Mesendoderm (in vitro differentiated cells): ENCODE data around the gene CCL3.

Experiments used
- DNase-seq: peaks from one replicate; pipeline ENCODE4 v3.0.0; 2013
- H2AK5ac ChIP-seq: 2 replicates; pipeline ENCODE4 v1.6.1; 2013; ENCODE audit warnings: low read length, inconsistent platforms
- H2BK120ac ChIP-seq: 2 replicates; pipeline ENCODE4 v1.6.1; 2013; ENCODE audit warnings: low read depth, mild to moderate bottlenecking, low read length, moderate library complexity, mixed read lengths
- H2BK15ac ChIP-seq: replicated peaks from 2 replicates; pipeline ENCODE4 v1.6.1; 2013; ENCODE audit warnings: low read depth, mild to moderate bottlenecking, moderate library complexity
- H2BK5ac ChIP-seq: 2 replicates; pipeline ENCODE4 v1.6.1; 2013; ENCODE audit warnings: low read length, inconsistent platforms
- H3K18ac ChIP-seq: 2 replicates; pipeline ENCODE4 v1.6.1; 2013; ENCODE audit warnings: mild to moderate bottlenecking, low read length, mixed read lengths
- H3K23ac ChIP-seq: one replicate; pipeline ENCODE4 v1.6.1; 2013; ENCODE audit warnings: low read length
- H3K27ac ChIP-seq: 2 replicates; pipeline ENCODE4 v1.5.1; 2013; ENCODE audit warnings: low read depth, mild to moderate bottlenecking, inconsistent platforms, low read length, moderate library complexity
- H3K27me3 ChIP-seq: 2 replicates; pipeline ENCODE4 v1.6.1; 2013; ENCODE audit warnings: low read length, control low read depth, mild to moderate bottlenecking, inconsistent platforms; ENCODE audit not compliant: insufficient read depth, poor library complexity
- H3K36me3 ChIP-seq: 2 replicates; pipeline ENCODE4 v1.6.1; 2013; ENCODE audit warnings: low read length, inconsistent platforms; ENCODE audit not compliant: control insufficient read depth, insufficient read depth
- H3K4ac ChIP-seq: one replicate; pipeline ENCODE4 v1.6.1; 2013; ENCODE audit warnings: low read depth, mild to moderate bottlenecking, low read length, moderate library complexity
- H3K4me1 ChIP-seq: 2 replicates; pipeline ENCODE4 v1.6.1; 2013; ENCODE audit warnings: low read depth, low read length, inconsistent platforms; ENCODE audit not compliant: control insufficient read depth
- H3K4me2 ChIP-seq: 2 replicates; pipeline ENCODE4 v1.6.1; 2013; ENCODE audit warnings: low read length
- H3K4me3 ChIP-seq: 2 replicates; pipeline ENCODE4 v1.5.1; 2013; ENCODE audit warnings: mild to moderate bottlenecking, low read length
- H3K56ac ChIP-seq: one replicate; pipeline ENCODE4 v1.6.1; 2013; ENCODE audit warnings: low read length
- H3K79me1 ChIP-seq: 2 replicates; pipeline ENCODE4 v1.6.1; 2013; ENCODE audit warnings: low read length, inconsistent platforms
- H3K79me2 ChIP-seq: 2 replicates; pipeline ENCODE4 v1.6.1; 2013; ENCODE audit warnings: mild to moderate bottlenecking, low read length; ENCODE audit not compliant: control insufficient read depth, insufficient read depth
- H3K9ac ChIP-seq: 2 replicates; pipeline ENCODE4 v1.6.1; 2013; ENCODE audit warnings: low read length, inconsistent platforms
- H4K5ac ChIP-seq: one replicate; pipeline ENCODE4 v1.6.1; 2013; ENCODE audit warnings: low read length
- H4K8ac ChIP-seq: one replicate; pipeline ENCODE4 v1.6.1; 2013; ENCODE audit warnings: low read depth, mild to moderate bottlenecking, control low read depth, low read length, moderate library complexity
- WGBS: extraction: QIAGEN DNeasy Blood & Tissue Kit; methylation state at CpG from one replicate; pipeline ENCODE4 v1.1.7; 2013; ENCODE audit warnings: low lambda C conversion rate, missing lambda C conversion rate; ENCODE audit not compliant: insufficient coverage; ENCODE audit errors: extremely low coverage; 5-methylcytosine and 5-hydroxymethylcytosine counted together

The CCL3 gene

DNA sequence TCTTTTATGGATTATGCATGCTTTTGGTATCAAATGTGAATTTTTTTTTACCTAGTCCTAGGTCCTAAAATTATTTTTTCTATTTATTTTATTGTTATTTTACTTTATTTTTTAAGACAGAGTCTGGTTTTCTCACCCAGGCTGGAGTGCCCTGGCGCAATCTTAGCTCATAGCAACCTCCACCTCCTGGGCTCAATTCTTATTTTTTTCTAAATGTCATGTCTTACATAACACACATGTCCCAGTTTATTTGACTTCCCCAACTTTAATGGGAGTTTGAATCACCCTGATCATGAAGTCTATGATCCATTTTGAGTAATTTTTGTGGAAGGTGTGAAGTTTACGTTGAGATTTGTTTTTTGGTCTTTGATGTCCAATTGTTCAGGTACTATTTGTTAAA, 29.1 kb downstream of the CCL3 start:
- Histone ChIP-seq H2BK120ac (no peak overlapping the region), H3K9ac (no peak overlapping the region)

DNA sequence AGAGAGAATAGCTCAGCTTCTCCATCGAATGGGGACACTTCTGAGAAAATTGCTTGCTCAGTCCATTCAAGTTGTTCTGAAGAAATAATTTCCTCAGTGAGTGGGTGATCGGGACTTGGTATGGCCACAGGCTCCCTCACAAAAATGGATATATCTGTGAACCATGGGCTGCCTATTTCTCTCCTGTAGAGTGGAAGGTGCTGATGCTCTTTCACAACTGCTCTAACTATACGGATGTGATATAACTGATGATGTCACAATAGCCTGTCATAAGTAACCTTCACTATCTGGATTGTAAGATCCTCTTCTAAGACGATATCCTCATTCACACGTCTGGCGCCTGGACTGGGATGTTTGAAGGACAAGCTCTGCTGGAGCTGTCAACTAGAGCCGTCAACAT, 30.5 kb downstream of the CCL3 start:
- Histone ChIP-seq H4K5ac (no peak overlapping the region), H3K27ac (no peak overlapping the region), H3K4me1 (no peaks in the 10 kb centered on the region), H3K4me3 (no peak overlapping the region), H3K79me1 (no peaks in the 10 kb centered on the region), H3K23ac (no peak overlapping the region), H3K4ac (no peak overlapping the region), H4K8ac (no peak overlapping the region), H3K36me3 (no peaks in the 10 kb centered on the region), H2BK15ac (no peak overlapping the region), H2BK120ac (no peak overlapping the region), H3K9ac (no peak overlapping the region), H3K4me2 (no peak overlapping the region), H2AK5ac (no peak overlapping the region), H3K56ac (no peak overlapping the region), H3K79me2 (no peaks in the 10 kb centered on the region), H3K27me3 (no peaks in the 10 kb centered on the region), H3K18ac (no peak overlapping the region), H2BK5ac (no peak overlapping the region)
- no CpG with 5 or more reads among the region's 7 CpGs for WGBS
- DNase-seq = no peak

More for the DNA sequence above, 29.1 kb downstream of the CCL3 start:
- Histone ChIP-seq H3K4me2 (no peak overlapping the region), H2BK15ac (no peak overlapping the region), H3K23ac (no peak overlapping the region), H3K18ac (no peak overlapping the region), H2AK5ac (no peak overlapping the region), H3K79me2 (no peaks in the 10 kb centered on the region), H2BK5ac (no peak overlapping the region), H3K27ac (no peak overlapping the region), H4K8ac (no peak overlapping the region), H3K4me3 (no peak overlapping the region), H4K5ac (no peak overlapping the region), H3K36me3 (no peaks in the 10 kb centered on the region), H3K4ac (no peak overlapping the region), H3K79me1 (no peaks in the 10 kb centered on the region), H3K56ac (no peak overlapping the region), H3K4me1 (no peaks in the 10 kb centered on the region), H3K27me3 (no peaks in the 10 kb centered on the region)
- WGBS = 100% methylated on average over 1 of the region's 2 CpGs
- no peak for DNase-seq

DNA sequence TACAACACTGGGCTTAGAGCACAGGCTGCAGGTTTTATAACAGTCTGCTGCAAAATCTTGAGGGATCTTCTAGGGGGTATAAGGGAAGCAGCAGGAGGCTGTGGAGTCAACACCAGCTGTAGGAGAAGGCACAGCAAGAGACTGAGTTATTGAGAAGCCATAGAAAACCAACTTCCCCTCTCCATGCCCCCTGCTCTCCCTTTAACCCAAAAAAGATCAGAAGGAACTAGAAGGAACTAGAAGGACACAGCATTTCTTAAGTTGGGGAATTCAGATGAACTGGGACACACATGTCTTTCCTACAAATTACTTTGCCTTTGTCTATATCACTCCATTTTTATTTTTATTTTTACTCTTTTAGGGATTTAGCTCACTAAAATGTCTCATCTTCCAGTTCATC, 32.0 kb downstream of the CCL3 start:
- Histone ChIP-seq H4K5ac (no peak overlapping the region), H3K4ac (no peak overlapping the region), H3K27me3 (no peaks in the 10 kb centered on the region), H2BK120ac (no peak overlapping the region), H3K79me1 (no peaks in the 10 kb centered on the region), H3K4me2 (no peak overlapping the region), H3K36me3 (no peaks in the 10 kb centered on the region), H3K9ac (no peak overlapping the region), H2BK5ac (no peak overlapping the region), H3K23ac (no peak overlapping the region), H3K56ac (no peak overlapping the region), H2AK5ac (no peak overlapping the region), H3K4me3 (no peak overlapping the region), H3K79me2 (no peaks in the 10 kb centered on the region), H4K8ac (no peak overlapping the region), H3K18ac (no peak overlapping the region), H3K4me1 (no peaks in the 10 kb centered on the region), H3K27ac (no peak overlapping the region), H2BK15ac (no peak overlapping the region)
- no peak for DNase-seq

DNA sequence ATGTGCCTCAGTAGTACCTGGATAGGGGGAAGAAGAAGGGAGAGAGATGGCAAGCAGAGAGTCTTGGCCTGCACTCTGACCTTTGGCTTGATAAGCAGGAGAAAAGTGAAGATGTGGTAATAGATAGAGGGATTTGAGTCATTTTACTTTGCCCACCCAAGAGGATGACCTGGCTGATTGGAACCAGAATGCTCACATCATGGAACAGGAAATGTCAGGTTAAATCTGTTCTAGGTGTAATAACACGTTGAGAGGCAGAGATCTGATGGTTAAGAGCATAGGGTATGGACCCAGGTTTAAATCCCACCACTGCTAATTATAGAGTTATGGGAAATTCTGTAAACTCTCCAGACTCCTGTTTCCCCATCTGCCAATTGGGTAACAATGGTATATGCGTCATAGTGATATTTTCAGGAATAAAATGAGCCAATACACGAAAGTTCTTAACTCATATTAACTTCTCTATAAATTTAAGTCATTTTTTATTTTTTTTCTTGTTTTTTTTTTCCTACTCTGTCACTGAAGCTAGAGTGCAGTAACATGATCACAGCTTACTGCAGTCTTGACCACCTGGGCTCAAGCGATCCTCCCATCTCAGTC, 33.9 kb downstream of the CCL3 start:
- H3K27ac ChIP-seq = no peak overlapping the region
- no CpG with 5 or more reads among the region's 4 CpGs for WGBS
- no peak overlapping the region for H3K9ac ChIP-seq
- H2BK120ac ChIP-seq = no peak overlapping the region
- H3K36me3 ChIP-seq = no peaks in the 10 kb centered on the region
- H3K4me1 ChIP-seq = no peaks in the 10 kb centered on the region
- H3K79me2 ChIP-seq = no peaks in the 10 kb centered on the region
- H2BK15ac ChIP-seq = no peak overlapping the region
- no peak overlapping the region for H2BK5ac ChIP-seq
- no peak overlapping the region for H3K4ac ChIP-seq
- no peaks in the 10 kb centered on the region for H3K79me1 ChIP-seq
- no peak overlapping the region for H4K8ac ChIP-seq
- H3K4me3 ChIP-seq = no peak overlapping the region
- no peak overlapping the region for H2AK5ac ChIP-seq
- no peak overlapping the region for H4K5ac ChIP-seq
- no peak overlapping the region for H3K4me2 ChIP-seq
- DNase-seq = no peak
- H3K23ac ChIP-seq = no peak overlapping the region
- H3K18ac ChIP-seq = no peak overlapping the region
- no peak overlapping the region for H3K56ac ChIP-seq
- no peaks in the 10 kb centered on the region for H3K27me3 ChIP-seq

DNA sequence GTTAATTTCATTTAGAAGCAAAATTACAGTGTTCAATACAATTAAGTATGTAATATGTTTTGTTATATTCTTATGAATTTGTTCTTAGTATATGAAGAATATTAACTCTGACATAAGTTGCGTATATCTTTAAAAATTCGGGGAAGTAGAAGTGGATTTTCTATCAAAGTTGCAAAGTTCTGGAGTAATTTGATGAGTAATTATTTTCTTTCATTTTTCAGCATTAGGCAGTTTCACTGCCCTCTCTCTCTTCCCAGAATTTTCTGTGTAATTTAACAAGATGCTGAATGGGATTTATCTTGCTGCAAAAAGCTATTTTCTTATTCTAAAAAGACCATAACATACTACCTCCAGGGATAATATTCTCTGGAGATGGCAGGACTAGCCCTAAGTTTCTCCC, 34.8 kb downstream of the CCL3 start:
- Histone ChIP-seq H2AK5ac (no peak overlapping the region), H3K36me3 (no peaks in the 10 kb centered on the region), H4K8ac (no peak overlapping the region), H3K18ac (no peak overlapping the region), H2BK5ac (no peak overlapping the region), H3K27me3 (no peaks in the 10 kb centered on the region), H3K79me1 (no peaks in the 10 kb centered on the region), H3K23ac (no peak overlapping the region), H2BK15ac (no peak overlapping the region), H3K9ac (no peak overlapping the region), H3K79me2 (no peaks in the 10 kb centered on the region), H3K4ac (no peak overlapping the region), H3K4me2 (no peak overlapping the region), H3K4me1 (no peaks in the 10 kb centered on the region), H3K56ac (no peak overlapping the region), H3K4me3 (no peak overlapping the region), H3K27ac (no peak overlapping the region), H4K5ac (no peak overlapping the region), H2BK120ac (no peak overlapping the region)
- WGBS = 100% methylated on average over 2 of the region's 2 CpGs
- no peak for DNase-seq

DNA sequence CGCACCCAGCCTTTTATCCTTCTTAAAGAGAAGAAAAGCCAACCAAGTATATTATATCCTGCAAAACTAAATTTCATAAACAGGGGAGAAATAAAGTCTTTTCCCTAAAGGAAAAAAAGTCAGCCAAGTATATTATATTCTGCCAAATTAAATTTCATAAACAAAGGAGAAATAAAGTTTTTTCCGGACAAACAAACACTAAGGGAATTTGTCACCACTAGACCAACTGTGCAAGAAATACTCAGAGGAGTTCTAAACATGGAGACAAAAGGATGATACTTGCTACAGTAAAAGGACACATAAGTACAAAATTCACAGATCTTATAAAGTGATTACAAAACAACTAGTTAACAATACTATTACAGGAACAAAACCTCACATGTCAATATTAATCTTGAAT, 40.3 kb downstream of the CCL3 start:
- Histone ChIP-seq H2AK5ac (no peak overlapping the region), H3K9ac (no peak overlapping the region), H3K4me2 (no peak overlapping the region), H3K79me2 (no peaks in the 10 kb centered on the region), H2BK5ac (no peak overlapping the region), H3K18ac (no peak overlapping the region), H3K4me1 (no peaks in the 10 kb centered on the region), H3K4me3 (no peak overlapping the region), H3K56ac (no peak overlapping the region), H3K27ac (no peak overlapping the region), H2BK120ac (no peak overlapping the region), H4K5ac (no peak overlapping the region), H4K8ac (no peak overlapping the region), H3K23ac (no peak overlapping the region), H3K36me3 (no peaks in the 10 kb centered on the region), H3K4ac (no peak overlapping the region), H2BK15ac (no peak overlapping the region), H3K79me1 (no peaks in the 10 kb centered on the region), H3K27me3 (no peaks in the 10 kb centered on the region)
- no peak for DNase-seq
- WGBS = no CpG with 5 or more reads among the region's 2 CpGs
